ENCODE data around the gene CBLB. TPM values are rescaled to one million over a fixed set of nuclear protein-coding genes. Genes with fewer than 3 reads are reported as not detected.

The CBLB gene
- total RNA-seq, 4 donors from 2014 or later = 14.8 to 46.4 (median 21.6) TPM

- no peaks in the 10 kb centered on the region for H3K27me3 ChIP-seq
- peak overlapping the region; percentile 93 to 98 (median 96) for H3K27ac ChIP-seq
- in situ Hi-C loops (cut with MboI; ENCODE audit: low sequenced_read_pairs in 4 of 4) = no loop called here
- peak overlapping the region; percentile 15 to 98 (median 92) for H3K4me3 ChIP-seq
- no peak for DNase-seq
- TF ChIP-seq CTCF (IDR thresholded peaks at IDR 0.05 in 4 of 5, conservative IDR thresholded peaks at IDR 0.05 in 1 of 5) = no peak
- TF ChIP-seq POLR2A (IDR thresholded peaks at IDR 0.05) = no peak
- no peak for ATAC-seq
- intact Hi-C loops (cut with DNase I; ENCODE audit: low total_unique reads) = loop anchor here (5.0 to 10.0 kb wide), 2 partner anchors 179 to 339 kb away; no protein-coding TSS in a partner anchor
- peaks cover 49% of the 10 kb centered on the region in 2 donors for H3K4me1 ChIP-seq
- H3K9me3 ChIP-seq = no peaks in the 10 kb centered on the region
- H3K36me3 ChIP-seq = no peaks in the 10 kb centered on the region
Observed at GRCh38 chr3:105865867-105866350, 2.9 kb downstream of the CBLB start.

GRCh38 chr3:105865016-105865623, 3.7 kb downstream of the CBLB start:
- no peak for TF ChIP-seq POLR2A (IDR thresholded peaks at IDR 0.05)
- no peak for TF ChIP-seq CTCF (IDR thresholded peaks at IDR 0.05 in 4 of 5, conservative IDR thresholded peaks at IDR 0.05 in 1 of 5)
- DNase-seq (no peak), ATAC-seq (no peak)
- H3K27me3 ChIP-seq = no peaks in the 10 kb centered on the region
- H3K36me3 ChIP-seq = no peaks in the 10 kb centered on the region
- H3K4me3 ChIP-seq = peak overlapping the region; percentile 1 to 98 (median 53)
- intact Hi-C loops (cut with DNase I; ENCODE audit: low total_unique reads) (loop anchor here (5.0 to 10.0 kb wide), 2 partner anchors 178 to 340 kb away; no protein-coding TSS in a partner anchor), in situ Hi-C loops (cut with MboI; ENCODE audit: low sequenced_read_pairs in 4 of 4) (no loop called here)
- H3K9me3 ChIP-seq = no peaks in the 10 kb centered on the region
- H3K4me1 ChIP-seq = peaks cover 53 to 54% of the 10 kb centered on the region in 2 donors
- peak overlapping the region; percentile 7 to 98 (median 57) for H3K27ac ChIP-seq

- intact Hi-C loops (cut with DNase I; ENCODE audit: low total_unique reads) (loop anchor here (10.0 kb wide), 1 partner anchor 341 kb away; no protein-coding TSS in a partner anchor), in situ Hi-C loops (cut with MboI; ENCODE audit: low sequenced_read_pairs in 4 of 4) (no loop called here)
- no peak for ATAC-seq
- DNase-seq = no peak
- Histone ChIP-seq H3K4me1 (peaks cover 49 to 53% of the 10 kb centered on the region in 2 donors), H3K27me3 (no peaks in the 10 kb centered on the region), H3K9me3 (no peaks in the 10 kb centered on the region), H3K36me3 (no peaks in the 10 kb centered on the region), H3K4me3 (peak overlapping the region in 2 of 4 donors; percentile 96 to 98), H3K27ac (peak overlapping the region in 3 of 4 donors; percentile 7 to 98 (median 14))
- TF ChIP-seq CTCF (IDR thresholded peaks at IDR 0.05 in 4 of 5, conservative IDR thresholded peaks at IDR 0.05 in 1 of 5) = no peak
- TF ChIP-seq POLR2A (IDR thresholded peaks at IDR 0.05) = no peak
Observed at GRCh38 chr3:105864212-105864611, 4.6 kb downstream of the CBLB start.

- peaks cover 49 to 53% of the 10 kb centered on the region in 2 donors for H3K4me1 ChIP-seq
- no peak for ATAC-seq
- intact Hi-C loops (cut with DNase I; ENCODE audit: low total_unique reads) = loop anchor here (10.0 kb wide), 1 partner anchor 341 kb away; no protein-coding TSS in a partner anchor
- DNase-seq = no peak
- no peaks in the 10 kb centered on the region for H3K36me3 ChIP-seq
- no peaks in the 10 kb centered on the region for H3K9me3 ChIP-seq
- in situ Hi-C loops (cut with MboI; ENCODE audit: low sequenced_read_pairs in 4 of 4) = no loop called here
- peak overlapping the region in 1 of 4 donors; percentile 96 for H3K4me3 ChIP-seq
- no peaks in the 10 kb centered on the region for H3K27me3 ChIP-seq
- no peak overlapping the region for H3K27ac ChIP-seq
- TF ChIP-seq CTCF (IDR thresholded peaks at IDR 0.05 in 4 of 5, conservative IDR thresholded peaks at IDR 0.05 in 1 of 5) (no peak), POLR2A (IDR thresholded peaks at IDR 0.05) (no peak)
Observed at GRCh38 chr3:105863608-105864007, 5.2 kb downstream of the CBLB start.

Data from gastrocnemius medialis (tissue), 4 donors.